Renal cortex interstitium (tissue), 11 donors: ENCODE results near the gene RNF207. TPM values are rescaled to one million over a fixed set of nuclear protein-coding genes. Genes with fewer than 3 reads are reported as not detected.
A peak's percentile ranks its signal among the peaks of the same experiment; 100 is the strongest.

Source experiments
- DNase-seq, 11 donors: peaks; one replicate each; pipeline ENCODE4 v3.0.0-alpha.2; 2013; ENCODE audit warnings: low read depth in 9 of 11, low spot score in 4 of 11; ENCODE audit errors: extremely low read depth in 1 of 11
- polyA plus RNA-seq, 3 donors: library from polyadenylated mRNA; unstranded; fragments of 120-200 nt; gene quantifications; one replicate each; pipeline ENCODE4 v1.2.1, GENCODE V29; 2013; ENCODE audit not compliant: insufficient read length in 3 of 3

The RNF207 gene
- polyA plus RNA-seq, 3 donors, result 20.0 to 52.0 (median 25.4) TPM

DNA sequence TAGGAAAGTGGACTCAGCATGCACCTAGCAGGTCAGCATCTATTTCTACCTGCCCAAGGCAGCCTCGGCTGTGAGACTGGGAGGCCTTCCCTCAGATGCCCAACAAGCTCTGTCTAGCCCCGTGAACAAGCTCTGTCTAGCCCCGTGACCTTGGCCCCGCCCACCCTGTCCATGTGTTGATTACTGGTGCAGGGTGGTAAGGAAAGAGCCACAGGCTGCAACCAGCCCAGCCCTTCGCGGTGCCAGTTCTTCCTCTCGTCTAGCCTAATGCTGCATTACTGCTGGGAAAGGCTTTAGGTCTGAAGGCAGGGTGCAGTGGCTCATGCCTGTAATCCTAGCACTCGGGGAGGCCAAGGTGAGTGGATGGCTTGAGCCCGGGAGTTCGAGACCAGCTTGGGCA is 52.8 kb downstream of the RNF207 start:
- no peak for DNase-seq

DNA sequence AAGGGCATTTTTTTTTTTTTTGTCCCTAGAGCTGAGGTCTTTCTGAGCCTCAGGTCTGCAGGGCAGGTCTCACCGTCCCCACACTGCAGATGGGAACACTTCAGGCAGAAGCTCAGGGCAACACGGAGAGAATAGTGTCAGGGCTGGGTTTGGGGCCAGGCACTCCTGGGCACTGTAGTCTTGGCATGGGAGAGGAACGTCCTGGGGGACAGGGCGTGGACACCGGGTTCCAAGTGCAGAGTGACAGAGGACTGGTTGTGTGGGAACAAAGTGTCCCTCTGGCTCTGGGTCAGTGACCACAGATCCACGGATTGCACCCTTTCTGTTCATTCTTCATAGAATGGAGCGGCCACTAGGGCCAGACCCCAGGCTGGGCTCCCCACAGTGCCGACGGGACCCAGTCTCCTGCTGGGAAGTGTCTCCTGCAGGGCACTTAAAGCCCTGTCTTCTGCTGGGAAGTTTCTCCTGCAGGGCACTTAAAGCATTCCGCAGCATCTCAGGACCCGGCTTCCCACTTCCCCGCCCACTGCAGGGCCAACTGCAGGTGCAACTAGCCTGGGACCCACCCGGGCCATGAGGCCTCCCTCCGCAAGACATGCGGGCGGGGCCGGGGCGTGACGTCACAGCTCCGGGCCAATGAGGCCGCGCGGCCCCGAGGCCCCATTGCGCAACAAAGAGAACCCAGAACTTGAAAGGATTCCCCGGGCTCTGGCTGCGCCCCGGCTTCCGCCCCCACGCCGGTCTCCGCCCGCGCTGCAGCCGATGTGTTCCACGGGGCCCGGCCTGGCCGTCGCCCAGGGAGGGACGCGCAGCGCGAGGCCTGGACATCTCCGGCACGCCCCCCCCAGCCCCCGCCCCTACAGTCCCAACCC is 53.8 kb downstream of the RNF207 start:
- DNase-seq, result no peak

DNA sequence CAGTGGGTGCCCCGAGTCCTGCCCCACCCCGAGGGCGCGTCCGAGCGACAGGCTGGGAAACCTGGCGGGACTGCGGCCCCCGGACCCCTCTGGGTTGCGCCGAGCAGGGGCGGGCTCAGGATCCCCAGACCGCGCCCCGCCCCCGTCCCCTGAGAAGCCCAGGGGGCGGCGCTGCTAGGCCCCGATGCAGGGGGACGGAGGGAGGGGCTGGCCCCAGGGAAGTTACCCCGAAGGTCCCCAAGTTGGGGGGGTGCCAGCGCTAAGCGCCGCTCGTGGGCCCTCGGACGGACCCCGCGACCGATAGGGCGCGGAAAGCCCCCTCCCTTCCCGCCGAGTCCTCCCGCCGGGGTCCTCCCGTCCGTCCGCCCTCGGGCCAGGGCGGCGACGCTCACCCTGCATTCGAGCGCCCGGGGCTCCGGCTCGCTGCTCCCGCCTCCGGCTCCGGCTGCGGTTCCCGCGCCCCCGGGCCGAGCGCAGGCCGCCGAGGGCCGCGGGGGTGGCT is 54.6 kb downstream of the RNF207 start:
- DNase-seq, result no peak

GRCh38 chr1:6260961-6261614 is 55.2 kb downstream of the RNF207 start, which contains the start of gene GPR153:
TSS of gene GPR153 (minus strand) at chr1:6261098. CDS start at chr1:6254905, 6,193 bp downstream.
- no peak for DNase-seq

- DNase-seq, result no peak
Observed at GRCh38 chr1:6261615-6261995, 55.7 kb downstream of the RNF207 start.

- DNase-seq, result peak in 1 of 11 donors; percentile 70
Observed at GRCh38 chr1:6262555-6263420, 56.9 kb downstream of the RNF207 start.

- DNase-seq, result no peak
Observed at GRCh38 chr1:6263716-6264115, 57.8 kb downstream of the RNF207 start.

- no peak for DNase-seq
Observed at GRCh38 chr1:6265151-6265550, 59.2 kb downstream of the RNF207 start.

DNA sequence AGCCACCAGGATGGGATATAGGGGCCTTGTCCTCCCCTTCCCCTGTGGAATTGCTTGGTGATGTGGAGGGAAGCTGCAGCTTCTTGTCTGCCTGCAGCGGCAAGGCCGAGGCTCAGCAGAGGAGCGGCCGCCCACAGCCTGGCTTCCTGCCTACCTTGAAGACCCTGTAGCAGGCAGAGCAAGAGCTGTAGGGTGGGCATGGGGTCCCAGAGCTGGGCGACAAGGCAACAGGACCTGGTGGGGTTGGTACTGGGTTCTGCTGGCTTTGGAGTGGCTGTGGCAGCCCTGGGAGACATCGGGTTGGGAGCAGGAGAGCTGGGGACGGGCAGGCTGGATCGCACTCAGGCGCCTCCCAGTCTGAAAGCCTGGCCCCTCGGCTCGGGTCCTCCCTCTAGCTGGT is 60.7 kb downstream of the RNF207 start:
- no peak for DNase-seq

GRCh38 chr1:6267686-6268322 is 61.9 kb downstream of the RNF207 start:
- DNase-seq, result no peak

GRCh38 chr1:6268415-6268814 is 62.5 kb downstream of the RNF207 start:
- DNase-seq, result no peak

GRCh38 chr1:6269296-6269695 is 63.4 kb downstream of the RNF207 start:
- no peak for DNase-seq

- no peak for DNase-seq
Observed at GRCh38 chr1:6269720-6270400, 63.9 kb downstream of the RNF207 start.

DNA sequence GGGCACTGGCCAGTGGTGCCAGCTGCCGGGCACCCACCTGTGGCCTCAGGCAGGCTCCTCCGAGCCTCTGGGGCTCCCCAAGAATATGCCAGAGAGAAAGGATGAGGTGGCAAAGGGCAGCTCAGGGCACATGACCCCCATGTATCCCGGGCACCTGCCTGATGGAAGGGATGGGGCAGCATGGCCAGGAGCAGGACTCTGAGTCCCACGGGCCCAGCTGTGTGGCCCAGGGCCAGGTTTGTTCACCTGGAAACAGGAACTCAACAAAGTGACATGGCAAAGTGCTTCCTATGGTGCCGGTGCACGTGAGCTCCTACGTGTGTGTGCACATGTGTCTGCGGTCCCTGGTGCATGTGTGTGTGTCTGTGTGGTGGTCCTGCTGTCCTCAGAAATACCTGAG is 64.5 kb downstream of the RNF207 start:
- no peak for DNase-seq
